Nephron (organoid): ENCODE data around the gene RELCH.

Source experiments
- H3K27ac Mint-ChIP-seq, 3 experiments: 2 replicates each; pipeline ENCODE4 v1.8.0; 2020; ENCODE audit warnings: mixed read lengths in 3 of 3, mild to moderate bottlenecking in 2 of 3, moderate library complexity in 1 of 3
- H3K27me3 Mint-ChIP-seq: 2 replicates; pipeline ENCODE4 v1.8.0; 2021; ENCODE audit warnings: low read depth, mild to moderate bottlenecking, moderate library complexity, mixed read lengths
- H3K36me3 Mint-ChIP-seq: 2 replicates; pipeline ENCODE4 v1.8.0; 2020; ENCODE audit warnings: low read depth, mixed read lengths
- H3K4me1 Mint-ChIP-seq: 2 replicates; pipeline ENCODE4 v1.8.0; 2020; ENCODE audit warnings: mixed read lengths
- H3K4me3 Mint-ChIP-seq, 3 experiments: 2 replicates each; pipeline ENCODE4 v1.8.0; 2020; ENCODE audit warnings: mild to moderate bottlenecking in 3 of 3, mixed read lengths in 3 of 3, moderate library complexity in 2 of 3
- H3K9me3 Mint-ChIP-seq: 2 replicates; pipeline ENCODE4 v1.8.0; 2020; ENCODE audit warnings: mixed read lengths
- TF ChIP-seq, protein P1 (sequence below), 3 experiments: fragments of 200-600 bp; sonication (generic); IDR thresholded peaks; one replicate each; pipeline ENCODE4 v1.5.0; 2021; ENCODE audit warnings: antibody characterized with exemption in 3 of 3; ENCODE audit not compliant: unreplicated experiment in 3 of 3

Gene RELCH

GRCh38 chr18:62347089-62347506, 160.0 kb downstream of the RELCH start:
- H3K27ac Mint-ChIP-seq, result no peak overlapping the region
- no peaks in the 10 kb centered on the region for H3K36me3 Mint-ChIP-seq
- TF ChIP-seq, protein P1, sequence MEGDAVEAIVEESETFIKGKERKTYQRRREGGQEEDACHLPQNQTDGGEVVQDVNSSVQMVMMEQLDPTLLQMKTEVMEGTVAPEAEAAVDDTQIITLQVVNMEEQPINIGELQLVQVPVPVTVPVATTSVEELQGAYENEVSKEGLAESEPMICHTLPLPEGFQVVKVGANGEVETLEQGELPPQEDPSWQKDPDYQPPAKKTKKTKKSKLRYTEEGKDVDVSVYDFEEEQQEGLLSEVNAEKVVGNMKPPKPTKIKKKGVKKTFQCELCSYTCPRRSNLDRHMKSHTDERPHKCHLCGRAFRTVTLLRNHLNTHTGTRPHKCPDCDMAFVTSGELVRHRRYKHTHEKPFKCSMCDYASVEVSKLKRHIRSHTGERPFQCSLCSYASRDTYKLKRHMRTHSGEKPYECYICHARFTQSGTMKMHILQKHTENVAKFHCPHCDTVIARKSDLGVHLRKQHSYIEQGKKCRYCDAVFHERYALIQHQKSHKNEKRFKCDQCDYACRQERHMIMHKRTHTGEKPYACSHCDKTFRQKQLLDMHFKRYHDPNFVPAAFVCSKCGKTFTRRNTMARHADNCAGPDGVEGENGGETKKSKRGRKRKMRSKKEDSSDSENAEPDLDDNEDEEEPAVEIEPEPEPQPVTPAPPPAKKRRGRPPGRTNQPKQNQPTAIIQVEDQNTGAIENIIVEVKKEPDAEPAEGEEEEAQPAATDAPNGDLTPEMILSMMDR (IDR thresholded peaks at IDR 0.05; ENCODE audit: unreplicated experiment in 3 of 3), result no peak
- no peaks in the 10 kb centered on the region for H3K9me3 Mint-ChIP-seq
- peaks cover 3% of the 10 kb centered on the region for H3K4me1 Mint-ChIP-seq
- peaks cover 22% of the 10 kb centered on the region for H3K27me3 Mint-ChIP-seq
- no peak overlapping the region for H3K4me3 Mint-ChIP-seq

DNA sequence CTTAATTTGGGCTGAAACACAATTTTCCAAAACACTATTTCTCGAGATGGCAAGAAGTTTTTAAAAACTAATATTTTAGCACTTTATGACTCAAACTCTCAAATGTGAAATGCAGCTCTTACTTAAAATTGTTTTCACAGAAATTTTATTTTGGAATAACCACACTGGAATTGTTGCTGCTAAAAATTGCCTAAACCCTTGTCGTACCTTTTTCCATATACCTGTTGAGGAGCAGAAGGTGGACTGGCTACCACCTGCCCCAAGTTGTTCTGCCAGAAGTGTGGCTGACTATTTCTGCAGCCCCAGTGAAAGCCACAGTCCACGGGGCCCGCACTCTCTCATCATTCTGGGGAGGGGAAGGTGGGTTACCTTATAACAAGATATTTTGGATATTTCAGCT, 161.4 kb downstream of the RELCH start:
- Mint-ChIP-seq H3K27me3 (peaks cover 22% of the 10 kb centered on the region), H3K27ac (no peak overlapping the region), H3K9me3 (no peaks in the 10 kb centered on the region), H3K4me3 (no peak overlapping the region), H3K36me3 (no peaks in the 10 kb centered on the region), H3K4me1 (no peaks in the 10 kb centered on the region)
- TF ChIP-seq, protein P1 (IDR thresholded peaks at IDR 0.05; ENCODE audit: unreplicated experiment in 3 of 3), result no peak

DNA sequence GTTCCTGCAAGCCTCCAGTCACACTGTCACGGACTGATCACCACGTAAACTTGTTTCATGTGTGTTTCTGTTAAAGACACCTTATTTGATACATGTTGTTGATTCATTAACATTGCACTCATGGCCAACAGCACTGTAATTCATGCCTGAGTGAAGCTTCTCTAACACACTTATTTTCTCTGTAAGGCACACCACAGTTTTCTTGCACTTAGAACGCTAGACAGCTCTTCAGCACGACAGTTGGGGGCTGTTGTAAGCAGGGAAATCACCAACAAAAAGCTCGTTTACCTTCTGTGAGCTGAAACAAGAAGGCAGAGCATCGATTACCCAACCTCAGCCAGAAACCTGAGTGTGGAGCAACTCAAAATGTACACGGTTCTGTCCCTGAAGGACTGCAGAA, 166.1 kb downstream of the RELCH start:
- Mint-ChIP-seq H3K27ac (no peak overlapping the region), H3K27me3 (peaks cover 9% of the 10 kb centered on the region), H3K9me3 (no peaks in the 10 kb centered on the region), H3K4me3 (no peak overlapping the region), H3K4me1 (no peaks in the 10 kb centered on the region), H3K36me3 (no peaks in the 10 kb centered on the region)
- TF ChIP-seq, protein P1 (IDR thresholded peaks at IDR 0.05; ENCODE audit: unreplicated experiment in 3 of 3), result no peak

GRCh38 chr18:62354151-62354550, 167.1 kb downstream of the RELCH start:
- TF ChIP-seq, protein P1 (IDR thresholded peaks at IDR 0.05; ENCODE audit: unreplicated experiment in 3 of 3), result no peak
- peaks cover 9% of the 10 kb centered on the region for H3K27me3 Mint-ChIP-seq
- no peaks in the 10 kb centered on the region for H3K9me3 Mint-ChIP-seq
- H3K4me3 Mint-ChIP-seq, result no peak overlapping the region
- no peaks in the 10 kb centered on the region for H3K4me1 Mint-ChIP-seq
- no peak overlapping the region for H3K27ac Mint-ChIP-seq
- H3K36me3 Mint-ChIP-seq, result no peaks in the 10 kb centered on the region

GRCh38 chr18:62357079-62357719, 170.1 kb downstream of the RELCH start:
- no peaks in the 10 kb centered on the region for H3K36me3 Mint-ChIP-seq
- no peak overlapping the region for H3K4me3 Mint-ChIP-seq
- TF ChIP-seq, protein P1 (IDR thresholded peaks at IDR 0.05; ENCODE audit: unreplicated experiment in 3 of 3), result no peak
- H3K4me1 Mint-ChIP-seq, result no peaks in the 10 kb centered on the region
- H3K9me3 Mint-ChIP-seq, result no peaks in the 10 kb centered on the region
- no peak overlapping the region for H3K27ac Mint-ChIP-seq
- H3K27me3 Mint-ChIP-seq, result peaks cover 4% of the 10 kb centered on the region
